ENCODE results near the gene ICA1.
"Not testable (repeated sequence)": the region's sequence is repeated elsewhere in the genome, so short reads cannot be mapped to it uniquely, and the experiment has no call there.

ICA1 gene

DNA sequence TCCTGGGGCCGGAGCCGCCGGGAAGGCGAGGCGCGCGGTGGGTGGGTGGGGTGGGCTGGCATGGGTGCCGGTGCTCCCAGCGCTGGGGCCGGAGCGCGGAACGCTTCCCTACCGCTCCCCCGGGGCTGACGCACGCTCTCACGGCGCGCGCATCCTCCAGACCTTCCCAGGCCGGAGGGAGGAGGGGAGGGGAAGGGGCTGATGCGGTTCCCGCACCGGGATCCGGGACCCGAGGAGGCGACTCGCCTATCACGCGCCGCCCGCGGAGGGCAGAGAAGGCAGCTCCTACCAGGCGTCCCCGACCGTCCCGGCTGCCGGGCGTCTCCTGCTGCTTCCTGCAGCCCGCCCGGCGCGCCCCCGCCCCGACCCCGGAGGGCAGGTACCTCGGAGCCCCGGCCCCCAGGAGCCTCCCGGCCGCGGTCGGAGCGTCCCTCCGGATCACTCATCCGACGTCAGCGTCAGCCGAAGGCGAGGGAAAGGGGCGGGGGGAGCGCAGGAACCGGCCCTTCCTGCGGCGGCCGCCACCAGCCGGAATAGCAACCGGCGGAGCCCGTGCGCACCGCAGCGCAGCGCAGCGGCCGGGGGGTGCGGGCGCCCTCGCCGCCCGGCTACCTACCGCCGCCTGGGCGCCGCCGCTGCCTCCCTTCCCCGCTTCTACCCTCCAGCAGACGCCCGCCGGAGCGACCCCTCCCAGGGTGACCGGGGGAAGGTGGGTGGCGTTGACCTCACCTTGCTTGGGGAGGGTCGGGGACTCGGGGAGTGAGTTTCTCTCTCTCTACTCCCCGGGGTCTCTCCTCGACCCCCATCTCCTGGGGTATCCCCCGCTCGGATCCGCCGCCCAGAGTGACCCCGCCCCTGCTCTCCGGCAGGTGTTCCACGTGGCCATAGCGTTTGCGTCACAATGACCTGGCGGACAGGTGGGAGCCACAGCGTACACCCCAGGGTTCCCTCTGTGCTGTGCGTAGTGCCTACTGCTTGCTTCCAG is at the start of gene ICA1:
TSS of gene ICA1 (minus strand) at position 457 of the 985 bp plus-strand sequence. CDS start 26,241 bp downstream, outside the sequence.
- DNase-seq, result no peak

DNA sequence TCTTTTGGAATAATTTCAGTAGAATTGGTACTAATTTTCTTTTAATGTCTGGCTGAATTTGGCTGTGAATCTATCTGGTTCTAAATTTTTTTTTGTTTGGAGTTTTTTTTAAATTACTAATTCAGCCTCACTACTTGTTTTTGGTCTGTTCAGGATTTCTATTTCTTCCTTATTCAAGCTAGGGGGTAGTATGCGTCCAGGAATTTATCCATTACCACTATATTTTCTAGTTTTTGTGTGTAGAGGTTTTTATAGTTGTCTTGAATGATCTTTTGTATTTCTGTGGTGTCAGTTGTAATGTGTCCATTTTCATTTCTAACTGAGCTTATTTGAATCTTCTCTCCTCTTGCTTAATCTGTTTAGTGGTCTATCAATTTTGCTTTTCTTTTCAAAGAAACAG is 48.9 kb upstream of the ICA1 start:
- DNase-seq, result no peak

DNA sequence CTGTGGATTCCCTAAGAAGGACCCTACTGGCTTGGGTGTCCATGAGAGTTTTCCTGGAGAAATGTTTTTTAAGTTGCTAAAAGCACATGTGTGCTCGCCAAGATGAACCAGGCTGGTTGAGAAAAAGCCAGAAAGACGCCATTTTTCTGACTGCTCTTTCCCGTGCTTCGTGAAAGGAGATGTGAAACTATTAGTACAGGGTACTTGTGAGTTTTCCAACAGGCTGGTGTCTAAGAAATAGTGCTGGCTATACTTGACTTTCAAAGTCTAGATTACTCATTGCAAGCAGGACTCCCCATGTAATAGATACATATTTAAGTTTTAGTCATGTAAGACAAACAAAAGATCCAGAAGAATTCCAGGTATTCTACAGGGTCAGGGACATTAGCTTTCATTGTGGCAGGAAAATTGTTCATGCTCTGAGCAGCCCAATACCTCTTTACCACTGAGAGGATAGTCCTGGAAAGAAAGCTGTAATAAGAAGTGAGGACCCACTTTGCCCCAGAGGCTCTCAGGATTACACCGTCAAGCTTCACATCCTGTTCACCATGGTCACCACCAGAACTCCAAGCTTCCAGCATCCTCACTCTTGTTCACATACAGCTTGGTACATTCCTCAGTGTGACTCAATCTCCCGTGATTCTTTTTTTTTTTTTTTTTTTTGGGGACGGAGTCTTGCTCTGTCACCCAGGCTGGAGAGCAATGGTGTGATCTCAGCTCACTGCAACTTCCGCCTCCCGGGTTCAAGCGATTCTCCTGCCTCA is 43.8 kb upstream of the ICA1 start:
- no peak for DNase-seq

DNA sequence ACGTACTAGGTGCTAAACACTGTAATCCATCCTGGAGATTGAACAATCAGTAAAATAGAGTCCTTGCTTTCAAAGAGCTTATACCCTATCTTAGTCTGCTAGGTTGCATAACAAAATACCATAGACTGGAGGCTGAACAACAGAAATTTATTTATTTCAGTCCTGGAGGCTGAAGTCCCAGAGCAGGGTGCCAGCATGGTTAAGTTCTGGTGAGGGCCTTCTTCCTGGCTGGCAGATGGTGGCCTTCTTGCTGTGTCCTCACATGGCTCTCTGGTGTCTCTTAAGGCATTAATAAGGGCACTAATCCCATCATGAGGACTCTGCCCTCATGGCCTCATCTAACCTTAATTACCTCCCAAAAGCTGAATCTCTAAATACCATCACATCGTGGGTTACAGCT is 43.1 kb upstream of the ICA1 start:
- DNase-seq, result no peak

DNA sequence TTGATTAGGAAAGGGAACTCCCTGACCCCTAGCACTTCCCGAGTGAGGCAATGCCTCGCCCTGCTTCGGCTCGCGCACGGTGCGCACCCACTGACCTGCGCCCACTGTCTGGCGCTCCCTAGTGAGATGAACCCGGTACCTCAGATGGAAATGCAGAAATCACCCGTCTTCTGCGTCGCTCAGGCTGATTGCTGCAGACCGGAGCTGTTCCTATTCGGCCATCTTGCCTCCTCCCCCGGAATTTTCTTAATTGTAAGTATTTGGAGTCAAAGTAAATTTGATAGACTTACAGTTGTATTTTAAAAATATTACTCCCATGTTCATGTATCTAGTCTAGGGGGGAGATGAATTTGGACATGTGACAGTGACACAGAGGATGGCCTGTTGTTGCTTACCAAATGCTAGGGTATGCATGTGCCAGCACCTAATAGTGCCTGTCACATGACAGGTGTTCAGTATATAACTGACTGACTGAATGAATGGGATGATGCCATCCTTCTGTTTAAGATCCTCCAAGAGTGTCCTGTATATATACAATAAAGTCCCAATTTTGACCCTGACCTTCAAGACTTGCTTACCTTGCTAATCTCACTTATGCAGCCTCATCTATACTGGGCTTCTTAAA is 42.0 kb upstream of the ICA1 start:
- no peak for DNase-seq

DNA sequence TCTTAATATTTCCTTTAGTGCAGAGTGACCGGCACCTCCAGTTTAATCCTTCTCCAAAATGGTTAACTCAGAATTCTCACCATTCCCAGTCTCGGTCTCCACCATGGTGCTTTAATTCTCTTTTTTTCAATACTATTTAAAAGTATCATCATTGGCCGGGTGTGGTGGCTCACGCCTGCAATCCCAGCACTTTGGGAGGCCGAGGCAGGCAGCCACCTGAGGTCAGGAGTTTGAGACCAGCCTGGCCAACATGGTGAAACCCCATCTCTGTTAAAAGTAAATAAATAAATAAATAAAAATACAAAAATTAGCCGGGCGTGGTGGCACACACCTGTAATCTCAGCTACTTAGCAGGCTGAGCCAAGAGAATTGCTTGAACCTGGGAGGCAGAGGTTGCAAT is 35.1 kb upstream of the ICA1 start:
- DNase-seq, result not testable (repeated sequence)

DNA sequence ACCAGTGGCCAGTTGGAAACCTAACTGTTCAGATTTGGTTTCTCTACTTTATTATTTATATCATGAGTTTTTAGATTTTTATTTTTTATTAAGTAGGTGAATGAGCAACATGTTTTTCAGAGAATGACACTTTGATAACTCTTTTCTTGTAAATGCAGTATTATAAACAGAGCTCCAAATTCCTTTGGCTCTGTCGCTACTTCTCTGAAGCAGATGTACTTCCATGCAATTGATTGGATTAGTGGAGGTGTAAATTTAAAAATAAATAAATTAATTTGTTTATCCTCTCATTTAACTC is 34.3 kb upstream of the ICA1 start:
- DNase-seq, result no peak

DNA sequence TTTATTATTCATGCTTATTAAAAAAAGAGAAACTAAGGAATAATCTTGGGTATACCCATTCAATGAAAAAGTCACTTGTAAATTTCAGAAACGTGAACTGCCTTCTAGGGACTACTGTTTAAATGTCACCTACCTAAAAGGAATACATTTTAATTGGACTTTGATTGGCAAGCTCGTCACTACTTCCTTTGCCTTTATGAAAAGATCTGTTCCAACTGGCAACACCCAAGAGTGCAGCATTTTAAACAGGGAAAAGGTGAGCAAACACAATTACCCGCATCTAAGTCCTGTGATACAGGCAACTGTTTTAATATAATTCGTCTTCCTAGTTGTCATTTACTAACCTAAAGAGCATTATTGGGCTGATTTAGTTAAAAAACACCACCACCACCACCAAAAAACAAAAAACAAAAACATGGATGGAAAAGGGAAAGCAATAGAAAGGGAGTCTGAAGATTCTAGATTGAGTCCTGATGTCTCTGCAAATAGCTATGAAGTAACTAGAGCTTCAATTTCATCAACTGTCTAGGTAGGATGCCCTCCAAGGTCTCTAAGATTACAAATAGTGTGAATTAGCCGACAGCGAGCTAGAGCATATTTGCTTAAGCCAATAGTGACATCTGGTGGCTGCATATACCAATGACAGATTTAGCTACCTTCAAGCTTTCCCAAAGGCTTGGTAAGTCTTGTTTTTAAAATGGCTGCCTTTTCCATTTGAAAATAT is 33.8 kb upstream of the ICA1 start:
- DNase-seq, result peak; percentile 44

DNA sequence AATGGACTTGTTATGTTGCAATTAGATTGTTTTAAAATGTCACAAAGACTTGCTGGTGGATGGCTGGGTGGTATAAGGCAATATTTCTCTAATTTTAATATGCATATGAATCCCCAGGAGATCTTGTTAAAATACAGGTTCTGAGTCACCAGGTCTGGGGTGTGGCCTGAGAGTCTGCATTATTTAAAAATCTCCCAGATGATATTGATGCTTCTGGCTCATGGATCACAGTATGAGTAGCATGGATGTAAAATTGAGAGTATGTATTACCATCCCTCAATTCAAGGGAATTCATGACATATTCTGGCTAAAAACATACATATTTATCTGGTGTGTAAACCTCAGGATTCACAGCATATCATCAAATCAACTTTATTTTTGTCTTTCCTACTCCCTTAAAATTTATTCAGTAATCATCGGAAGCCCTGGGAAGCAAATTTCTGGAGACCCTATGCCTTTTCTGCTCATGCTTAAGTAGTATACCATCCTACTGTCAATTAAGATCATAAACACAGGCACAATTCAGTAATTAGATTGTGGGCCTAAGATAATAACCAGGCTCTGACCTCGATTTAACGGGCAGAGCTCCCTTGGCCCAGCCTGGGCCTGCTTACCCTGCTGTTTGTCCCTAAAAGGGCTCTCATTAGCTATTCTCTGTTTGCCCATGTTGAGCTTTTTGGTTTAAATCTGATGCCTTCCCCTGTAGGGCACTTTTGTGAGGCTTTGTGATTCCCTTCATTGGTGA is 29.6 kb upstream of the ICA1 start:
- no peak for DNase-seq

DNA sequence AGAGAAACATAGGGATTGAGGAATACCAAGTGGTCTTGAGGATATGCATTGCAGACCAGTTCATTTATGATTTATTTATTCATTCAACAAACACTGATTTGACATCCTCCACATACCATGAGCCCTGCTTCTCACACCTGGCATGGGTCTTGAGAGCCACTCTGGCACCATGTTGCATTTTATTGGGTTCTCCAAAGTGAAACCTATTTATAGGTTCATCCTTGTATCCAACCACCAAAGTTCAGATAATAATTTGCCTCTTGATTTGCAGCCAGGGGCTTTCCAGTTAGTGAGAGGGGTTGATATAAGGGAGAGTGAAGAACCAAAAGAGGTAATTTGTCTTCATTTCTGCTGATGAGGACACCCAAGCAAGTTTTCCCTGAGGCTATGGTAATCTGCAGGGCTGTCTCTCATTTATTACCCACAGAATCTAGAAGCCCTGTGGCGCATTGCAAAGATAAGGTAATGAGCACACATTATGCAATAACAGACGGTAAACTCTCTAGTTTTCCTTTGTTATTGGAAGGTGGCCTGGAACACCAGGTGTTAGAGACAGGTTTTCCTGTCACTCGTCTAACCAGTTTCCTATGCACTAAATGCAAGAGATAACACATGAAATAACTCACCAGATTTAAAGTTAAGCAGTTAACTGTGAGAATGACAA is 28.8 kb upstream of the ICA1 start:
- no peak for DNase-seq

DNA sequence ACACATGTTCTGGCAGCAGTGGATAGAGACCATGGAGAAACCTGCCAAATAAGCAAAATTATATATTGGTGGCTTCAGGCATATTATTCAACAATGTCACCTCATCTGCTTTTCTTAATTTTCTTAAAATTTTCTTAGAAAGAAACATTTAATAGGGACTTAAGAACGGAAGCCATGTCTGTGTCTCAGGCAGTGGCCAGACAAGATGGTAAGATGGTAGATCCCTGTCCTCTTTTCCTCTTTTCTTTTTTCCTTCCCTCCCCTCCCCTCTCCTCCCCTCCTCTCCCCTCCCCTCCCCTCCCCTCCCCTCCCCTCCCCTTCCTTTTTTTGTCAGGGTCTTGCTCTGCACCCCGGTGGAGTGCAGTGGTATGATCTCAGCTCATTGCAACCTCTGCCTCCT is 24.2 kb upstream of the ICA1 start:
- DNase-seq, result no peak

DNA sequence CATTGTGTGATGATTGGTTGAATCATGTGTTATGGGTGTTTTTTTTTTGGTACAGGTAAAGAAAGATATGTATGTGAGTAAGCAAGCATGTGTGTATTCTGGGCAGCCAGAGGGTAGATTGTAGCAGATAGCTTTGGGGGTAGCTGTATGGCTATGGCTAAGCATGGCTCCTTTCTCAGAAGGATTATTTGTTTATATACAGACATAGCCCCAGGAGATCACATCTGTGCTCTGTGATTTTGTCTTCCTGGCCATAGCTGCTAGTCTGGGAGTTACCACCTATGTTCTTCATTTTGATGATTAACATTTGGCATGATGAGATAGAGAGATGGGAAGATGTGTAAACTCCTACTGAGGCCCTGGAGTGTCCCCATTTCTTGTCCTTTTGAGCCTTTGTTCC is 23.2 kb upstream of the ICA1 start:
- no peak for DNase-seq

DNA sequence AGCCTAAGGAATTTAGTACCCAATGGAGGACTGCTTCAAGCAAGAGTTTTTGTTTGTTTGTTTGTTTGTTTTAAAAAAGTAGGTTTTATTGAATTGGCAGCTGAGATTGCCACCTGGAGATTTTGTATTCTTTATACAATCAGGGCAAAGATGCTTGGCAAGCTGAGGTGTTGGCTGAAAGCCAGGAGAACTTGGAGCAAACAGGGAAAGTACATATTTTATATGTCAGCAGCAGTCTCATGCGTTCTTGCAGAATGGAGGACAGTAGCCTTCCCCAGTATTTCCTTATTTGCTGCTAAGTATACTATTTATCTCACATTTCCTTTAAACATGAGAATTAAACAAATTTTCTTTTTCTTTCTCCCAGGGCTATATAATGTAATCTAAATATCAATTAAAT is 22.6 kb upstream of the ICA1 start:
- no peak for DNase-seq

DNA sequence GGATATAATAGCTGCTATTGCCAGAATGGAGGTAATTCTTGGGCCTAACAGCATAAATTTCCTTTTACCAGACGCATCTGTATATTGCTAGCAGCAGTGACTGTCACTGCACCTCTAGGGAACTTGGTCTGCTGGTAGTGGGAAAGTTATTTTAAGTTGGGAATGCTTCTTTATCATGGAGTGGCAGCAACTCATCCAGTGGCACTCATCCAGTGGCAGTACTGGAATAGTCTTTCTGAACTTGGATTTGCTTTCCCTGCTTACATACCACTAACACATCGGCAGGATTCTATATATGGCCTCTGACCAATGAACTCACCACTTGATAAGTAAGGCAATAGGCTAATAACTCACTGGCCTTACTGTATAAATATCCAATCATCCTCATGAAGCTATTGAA is 22.0 kb upstream of the ICA1 start:
- no peak for DNase-seq

DNA sequence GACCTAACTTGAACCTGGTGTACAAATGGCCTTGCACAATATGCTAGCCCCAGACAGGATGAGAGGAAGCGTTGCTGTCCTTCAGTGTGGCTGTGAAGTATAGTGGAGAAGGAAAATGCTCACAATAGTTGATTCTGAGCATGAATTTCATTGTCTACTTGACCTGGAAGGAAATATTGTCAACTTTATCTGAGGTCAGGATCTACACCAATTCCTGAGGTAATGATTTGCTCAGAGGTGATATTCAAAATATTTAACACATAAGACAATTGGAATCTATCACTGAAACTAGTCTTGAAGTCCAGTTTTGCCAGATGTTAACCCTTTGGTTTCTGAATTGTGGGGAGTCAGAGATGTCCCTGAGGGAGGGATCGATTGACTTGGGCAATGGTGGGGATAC is 20.9 kb upstream of the ICA1 start:
- DNase-seq, result no peak

DNA sequence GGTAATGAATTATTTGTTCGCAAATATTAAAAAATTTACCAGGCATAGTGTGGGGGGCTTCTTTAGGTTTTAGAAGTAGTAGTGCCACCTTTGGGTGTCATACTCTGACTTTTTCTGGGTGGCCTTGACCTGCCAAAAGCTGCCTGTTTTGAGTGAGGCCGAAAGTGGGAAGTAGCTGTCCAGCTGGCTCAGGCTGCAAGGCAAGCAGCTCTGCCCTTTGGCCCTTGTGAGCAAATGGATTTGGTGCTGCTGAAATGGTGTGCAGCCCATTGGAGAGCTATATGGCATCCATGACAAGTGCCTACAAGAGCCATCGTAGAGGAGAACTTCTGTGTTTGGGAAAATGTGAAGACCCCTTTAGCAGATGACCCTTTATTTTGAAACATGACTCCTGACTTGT is 20.2 kb upstream of the ICA1 start:
- DNase-seq, result no peak

DNA sequence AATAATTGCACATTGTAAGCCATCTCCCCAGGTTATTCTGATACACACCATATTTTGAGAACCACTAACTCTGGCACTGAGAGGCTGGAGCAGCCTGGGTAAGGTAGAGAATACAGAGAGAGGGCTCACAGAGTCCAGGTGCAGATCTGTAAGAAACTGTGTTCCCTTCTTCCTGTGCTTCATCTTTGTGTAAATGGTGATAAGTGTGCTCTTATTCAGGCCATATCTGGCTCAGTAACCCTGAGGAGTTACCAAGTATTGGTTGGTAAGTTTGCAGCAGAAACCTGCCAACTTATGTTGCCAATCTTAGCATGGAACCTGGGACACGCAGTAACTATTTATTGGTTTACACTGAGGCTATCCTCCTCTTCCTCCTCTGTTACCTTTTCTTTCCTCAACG is 16.2 kb upstream of the ICA1 start:
- DNase-seq, result no peak

DNA sequence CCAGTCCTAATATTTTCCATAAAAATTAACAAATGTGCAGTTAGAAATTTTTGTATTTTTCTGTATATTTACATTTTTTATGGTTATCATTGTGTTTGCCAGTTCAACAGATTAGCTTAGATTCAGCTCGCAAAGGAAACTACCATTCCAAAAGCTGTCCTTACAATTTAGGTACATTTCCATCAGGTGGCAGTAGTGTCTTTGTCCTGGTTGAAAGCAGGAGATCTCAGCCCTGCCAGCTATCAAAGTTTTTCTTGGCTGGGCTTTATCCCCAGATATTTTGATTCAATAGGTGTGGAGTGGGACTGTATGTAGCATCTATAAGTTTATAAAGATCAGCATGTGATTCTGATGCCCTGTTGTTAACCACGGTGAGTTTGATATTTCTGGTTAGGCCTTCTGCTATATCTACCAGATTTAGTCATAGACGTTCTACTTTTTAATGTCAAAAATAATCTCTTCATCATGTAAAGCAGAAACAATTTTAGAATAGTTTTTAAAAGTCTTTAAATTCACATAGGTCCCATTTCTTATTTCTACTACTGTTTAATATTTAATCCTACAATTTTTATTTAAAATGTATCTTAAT is 15.5 kb upstream of the ICA1 start:
- no peak for DNase-seq

DNA sequence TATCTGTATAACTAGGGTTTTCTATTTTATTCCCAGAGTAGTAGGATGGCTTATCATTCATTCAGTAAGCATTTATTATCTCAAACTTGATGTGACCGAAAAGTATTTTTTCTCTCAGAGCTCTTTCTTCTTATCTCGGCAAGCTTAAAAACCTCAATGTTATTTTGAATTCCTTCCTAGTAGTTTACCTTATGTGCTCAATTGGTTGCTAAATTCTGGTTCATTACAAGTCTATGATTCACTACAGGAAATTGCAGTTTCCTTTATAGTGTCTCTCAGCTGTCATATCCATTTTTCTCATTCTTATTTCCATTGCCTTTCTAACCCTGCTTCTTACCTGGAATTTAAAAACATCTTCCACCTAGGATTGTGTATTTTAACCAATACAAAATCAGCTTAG is 12.6 kb upstream of the ICA1 start:
- DNase-seq, result no peak

DNA sequence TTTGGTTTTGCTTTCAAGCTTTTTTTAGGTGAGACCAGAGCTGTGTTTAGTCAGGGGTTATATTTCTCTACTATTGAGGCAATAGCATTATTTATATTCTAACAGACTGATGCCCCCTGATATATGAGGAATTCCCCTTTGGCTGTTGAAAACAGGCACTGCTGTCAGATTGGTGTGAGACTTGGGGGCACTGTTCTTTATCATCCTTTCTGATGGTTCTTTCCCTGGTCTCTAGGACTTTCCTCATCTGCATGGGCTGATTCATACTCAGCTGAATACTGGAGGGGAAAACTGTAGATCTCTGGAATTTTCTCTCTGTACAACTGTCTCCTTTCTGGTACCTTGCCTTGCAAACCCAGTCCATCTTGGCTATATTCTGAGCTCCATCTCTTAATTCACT is 10.0 kb upstream of the ICA1 start:
- no peak for DNase-seq

DNA sequence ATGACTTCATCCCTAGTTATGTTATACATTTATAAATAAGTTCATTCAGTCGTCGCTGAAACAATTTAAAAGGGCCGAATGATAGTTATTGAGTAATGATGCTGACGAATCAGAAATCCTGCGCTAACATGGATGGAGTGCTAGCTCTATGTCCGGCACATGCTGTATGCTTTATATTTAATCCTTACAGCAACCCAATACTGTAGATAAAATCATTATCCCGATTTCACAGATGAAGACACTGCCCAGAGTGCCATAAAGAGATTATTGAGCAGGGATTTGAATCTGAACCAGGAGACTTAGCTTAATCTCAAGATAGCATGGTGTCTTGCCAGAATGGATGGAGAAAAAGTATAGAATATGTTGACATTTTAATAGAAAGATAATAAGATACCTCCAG is 1.1 kb upstream of the ICA1 start:
- no peak for DNase-seq
